Stimulated activated CD4-positive, alpha-beta T cell treated with anti-CD3 and anti-CD28 coated beads, TNF-alpha, amount 100 ng/mL, for 4 hours (primary cell): ENCODE results near the gene HAAO.

Experiments used
- DNase-seq, 3 experiments: peaks; one replicate each; pipeline ENCODE4 v3.0.0-alpha.2; 2020; ENCODE audit warnings: low read depth in 3 of 3

The HAAO gene

DNA sequence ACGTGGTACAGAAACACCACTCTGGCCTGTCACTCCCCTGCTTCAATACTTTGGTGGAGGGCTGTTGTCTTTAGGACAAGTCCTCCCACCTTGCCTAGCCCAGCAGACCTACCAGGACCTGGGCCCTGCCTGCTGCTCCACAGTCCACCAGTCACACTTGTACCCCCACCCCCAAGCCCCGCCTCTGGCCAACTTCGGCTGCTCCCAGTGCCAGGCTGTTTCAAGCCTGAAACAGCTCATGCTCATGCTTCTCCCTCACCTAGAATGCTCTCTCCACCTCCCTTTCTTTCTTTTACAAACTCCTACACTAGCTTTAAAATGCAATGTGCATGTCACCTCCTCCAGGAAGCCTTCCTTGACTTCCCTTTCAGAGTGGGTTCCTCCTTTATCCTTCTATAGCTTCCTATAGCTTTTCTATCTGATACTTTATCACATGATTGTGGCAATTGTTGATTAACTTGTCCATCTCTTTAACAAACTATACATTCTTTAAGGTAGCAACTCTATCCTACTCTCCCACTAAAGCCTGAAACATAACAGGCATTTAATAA is 23.6 kb downstream of the HAAO start:
- DNase-seq: no peak

DNA sequence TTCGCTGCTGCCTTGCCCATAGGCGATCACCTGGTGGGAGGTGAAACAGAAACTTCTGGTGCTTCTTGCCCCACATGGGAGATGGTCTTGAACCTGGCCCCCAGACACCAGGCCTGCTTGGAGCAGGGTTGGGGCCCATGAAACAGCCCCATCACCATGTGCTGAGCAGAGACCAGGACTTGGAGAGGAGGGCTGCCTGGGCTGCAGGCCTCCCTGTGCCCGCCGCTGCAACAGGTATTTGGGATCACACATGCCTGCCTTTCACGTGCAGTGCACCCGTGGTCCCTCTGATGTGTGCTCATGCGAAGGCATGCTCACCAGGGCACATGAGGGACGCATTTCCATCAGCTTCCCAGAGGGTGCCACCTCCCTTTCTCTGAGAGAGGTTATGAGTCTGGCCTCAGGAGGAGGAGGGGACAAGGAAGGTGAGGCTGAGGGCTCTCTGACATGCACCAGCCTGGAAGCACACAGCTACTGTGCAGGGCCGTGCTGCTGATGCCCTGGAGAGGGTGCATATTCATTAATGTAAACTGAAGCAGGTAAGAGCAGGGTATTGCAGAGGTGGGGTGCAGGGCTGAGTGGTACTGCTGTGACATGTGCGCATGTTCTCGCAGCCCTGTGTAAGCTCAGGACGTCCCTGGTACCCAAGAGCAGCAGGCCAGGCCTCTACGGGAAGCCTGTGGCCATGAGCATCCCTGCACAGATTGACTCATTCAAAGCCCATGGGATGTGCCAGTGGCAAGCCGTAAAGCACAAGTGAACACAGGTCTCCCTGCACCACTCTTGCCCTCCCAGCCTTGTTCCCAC is 24.3 kb downstream of the HAAO start:
- no peak for DNase-seq

DNA sequence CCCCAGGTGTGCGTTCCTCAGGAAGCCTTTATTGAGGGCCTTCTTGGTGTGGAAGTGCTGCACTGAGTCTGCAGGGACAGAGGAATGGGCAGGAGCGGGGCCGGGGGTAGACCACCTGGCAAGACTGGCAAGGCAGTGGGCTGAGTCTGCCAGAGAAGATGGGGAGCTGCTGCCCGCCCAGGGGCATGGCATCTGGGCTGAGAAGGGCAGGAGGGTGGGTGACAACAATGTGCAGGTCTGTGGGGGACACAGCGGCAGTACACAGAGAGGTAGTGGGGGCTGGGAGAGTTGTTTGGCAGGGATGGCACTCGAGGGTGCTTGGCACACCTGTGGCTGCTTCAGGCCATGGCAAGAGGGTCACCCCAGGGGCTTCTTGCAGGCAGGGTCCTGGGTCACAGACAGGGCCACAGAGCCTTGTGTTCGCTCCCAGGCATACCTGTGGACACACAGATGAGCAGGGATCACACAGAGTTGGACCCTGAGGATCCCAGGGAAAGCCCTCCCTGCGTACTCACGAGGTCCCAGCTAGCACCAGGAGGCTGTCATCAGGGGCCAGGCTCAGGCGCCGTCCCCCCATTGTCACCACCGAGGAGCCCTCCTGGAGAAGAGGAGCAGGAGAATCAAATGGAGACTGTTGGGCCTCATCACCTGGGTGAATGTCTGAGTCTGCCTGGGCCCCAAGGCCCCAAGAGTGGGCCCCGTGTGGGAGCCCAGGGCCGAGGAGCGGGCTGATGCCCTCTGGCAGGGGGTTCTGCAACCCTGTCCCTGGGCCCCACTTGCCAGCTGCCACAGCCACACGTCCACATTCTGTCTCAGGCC is 25.1 kb downstream of the HAAO start:
- no peak for DNase-seq

DNA sequence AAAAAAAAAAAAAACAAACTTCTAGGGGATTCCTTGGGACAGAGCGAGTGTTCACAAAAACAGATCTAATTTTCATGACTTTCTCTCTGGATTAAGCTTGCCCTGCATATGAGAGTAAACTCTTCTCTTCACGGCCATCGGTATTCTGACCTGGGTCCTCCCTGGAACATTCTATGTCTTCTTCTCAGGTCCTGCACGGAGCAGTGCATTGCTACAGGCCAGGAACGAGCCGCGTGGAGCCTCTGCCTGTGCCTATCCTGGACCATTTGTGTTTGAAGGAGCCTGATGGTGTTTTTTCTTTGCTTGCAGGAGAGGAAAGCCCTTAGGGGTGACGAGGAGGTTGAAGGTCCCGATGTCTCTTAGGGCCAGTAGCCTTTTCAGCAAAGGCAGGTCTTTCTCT is 26.7 kb downstream of the HAAO start:
- no peak for DNase-seq

DNA sequence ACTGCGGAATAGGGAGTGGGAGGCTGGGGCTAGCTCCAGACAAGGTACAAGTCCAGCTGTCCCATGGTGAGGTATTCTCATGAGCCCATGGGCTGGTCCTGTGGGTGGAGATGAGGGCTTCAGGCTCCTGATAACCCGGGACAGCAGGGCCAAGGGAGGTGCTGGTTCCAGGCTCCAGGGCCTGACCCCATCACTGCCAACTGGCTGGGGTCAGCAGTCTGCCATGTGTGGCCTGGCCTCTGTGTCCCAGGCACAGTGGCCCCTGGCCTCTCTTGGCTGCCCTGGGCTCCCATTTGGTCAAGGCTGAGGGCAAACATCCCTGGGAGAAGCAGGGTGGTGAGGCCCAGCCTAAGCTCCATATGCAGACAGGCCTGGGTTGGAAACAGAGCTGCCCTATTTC is 27.5 kb downstream of the HAAO start:
- no peak for DNase-seq

DNA sequence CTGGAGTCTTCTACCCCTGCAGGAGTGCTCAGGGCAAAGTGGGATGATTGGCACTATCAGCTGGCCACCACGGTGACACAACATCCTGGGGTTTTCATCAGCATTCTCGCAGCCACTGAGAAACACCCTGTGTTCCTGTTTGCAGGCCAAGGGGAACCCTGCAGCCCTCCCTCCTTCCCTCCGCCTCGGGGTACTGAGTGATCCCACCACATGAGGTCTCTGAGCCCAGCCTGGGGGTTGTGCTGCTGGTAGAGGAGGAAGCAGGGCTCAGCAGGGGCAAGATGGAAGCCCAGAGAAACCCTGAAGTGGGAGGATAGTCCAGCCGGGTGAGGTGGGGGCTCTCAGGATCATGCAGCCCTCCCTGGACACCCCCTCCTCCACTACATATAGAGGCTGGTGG is 28.3 kb downstream of the HAAO start, which contains the start of gene OXER1:
TSS of gene OXER1 (minus strand) at position 40 of the 400 bp plus-strand sequence. CDS start 73 bp downstream, outside the sequence.
- no peak for DNase-seq

DNA sequence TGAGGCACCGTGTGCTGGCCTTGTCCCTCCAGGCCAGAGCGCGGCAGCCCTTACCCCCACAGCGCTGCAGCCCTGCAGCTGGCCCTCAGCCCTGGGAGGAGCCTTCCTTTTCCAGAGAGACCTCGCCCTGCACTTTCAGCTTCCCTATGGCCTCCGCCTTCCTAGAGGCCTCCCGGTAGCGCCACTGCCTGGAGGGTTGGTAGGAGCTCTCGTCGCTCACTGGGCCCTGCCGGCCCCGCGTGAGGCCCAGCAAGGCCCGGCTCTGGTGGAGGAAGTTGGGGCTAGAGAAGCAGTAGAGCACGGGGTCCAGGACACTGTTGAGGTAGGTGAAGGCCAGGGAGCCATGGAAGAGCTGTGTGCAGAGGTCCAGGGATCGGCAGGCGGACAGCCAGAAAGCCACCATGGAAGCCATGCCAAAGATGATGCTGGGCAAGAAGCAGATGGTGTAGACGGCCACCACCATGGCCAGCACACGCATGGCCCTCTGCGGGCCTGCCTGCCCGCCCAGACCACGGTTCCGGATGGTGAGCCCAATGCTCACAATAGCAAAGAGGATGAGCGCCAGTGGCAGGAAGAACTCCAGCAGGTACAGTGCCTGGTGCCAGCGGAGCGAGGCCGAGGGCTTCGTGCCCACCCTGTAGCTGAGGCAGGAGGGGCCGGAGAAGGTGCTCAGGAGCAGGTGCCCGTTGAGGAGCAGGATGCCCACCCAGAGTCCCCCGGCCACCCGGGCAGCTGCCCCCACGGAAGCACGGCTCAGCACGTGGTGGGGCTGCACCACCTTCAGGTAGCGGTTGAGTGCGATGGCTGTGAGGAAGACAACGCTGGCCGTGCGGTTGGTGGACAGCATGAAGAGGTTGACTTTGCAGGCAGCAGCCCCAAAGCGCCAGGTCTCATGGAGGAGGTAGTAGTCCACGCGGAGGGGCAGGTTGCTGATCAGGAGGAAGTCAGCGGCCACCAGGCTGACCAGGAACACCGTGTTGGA is 29.3 kb downstream of the HAAO start:
- DNase-seq: no peak

DNA sequence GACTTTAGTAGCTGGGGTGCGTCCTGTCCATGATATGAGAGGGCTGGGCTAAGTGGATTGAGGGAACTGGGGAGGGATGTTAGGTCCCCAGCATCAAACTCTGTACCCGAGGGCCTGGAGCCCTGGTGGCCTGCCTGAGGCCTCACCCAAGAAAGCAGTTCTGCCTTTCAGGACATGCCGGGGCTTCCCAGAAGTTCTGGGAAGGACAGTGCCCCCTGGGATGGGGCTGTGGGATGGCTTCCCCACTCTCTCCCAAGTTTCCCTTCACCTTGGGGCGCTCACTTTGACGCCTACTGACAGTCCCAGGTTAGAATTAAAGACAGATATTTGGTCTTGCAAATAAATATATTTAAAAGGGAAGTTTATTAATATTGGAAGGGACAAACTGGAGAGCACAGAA is 30.2 kb downstream of the HAAO start:
- no peak for DNase-seq

DNA sequence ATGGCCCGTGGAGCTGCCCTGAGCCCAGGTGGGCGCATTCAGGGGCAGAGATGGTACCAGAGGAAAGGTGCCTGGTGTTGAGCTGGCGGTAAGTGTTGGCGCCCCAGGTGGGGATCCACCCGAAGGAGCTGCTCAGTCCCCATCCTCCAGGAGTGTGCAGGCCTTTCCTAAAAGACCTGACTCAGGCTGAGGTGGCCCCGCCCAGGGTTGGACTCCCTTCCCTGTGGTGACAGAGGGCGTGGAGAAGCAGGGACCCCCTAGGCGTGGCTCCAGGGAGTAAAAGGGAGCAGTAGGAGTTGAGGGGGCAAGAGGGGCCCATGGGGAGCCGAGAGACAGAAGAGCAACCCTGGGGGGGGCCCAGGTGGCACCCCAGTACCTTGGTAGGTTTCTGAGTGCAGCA is 30.8 kb downstream of the HAAO start:
- no peak for DNase-seq

DNA sequence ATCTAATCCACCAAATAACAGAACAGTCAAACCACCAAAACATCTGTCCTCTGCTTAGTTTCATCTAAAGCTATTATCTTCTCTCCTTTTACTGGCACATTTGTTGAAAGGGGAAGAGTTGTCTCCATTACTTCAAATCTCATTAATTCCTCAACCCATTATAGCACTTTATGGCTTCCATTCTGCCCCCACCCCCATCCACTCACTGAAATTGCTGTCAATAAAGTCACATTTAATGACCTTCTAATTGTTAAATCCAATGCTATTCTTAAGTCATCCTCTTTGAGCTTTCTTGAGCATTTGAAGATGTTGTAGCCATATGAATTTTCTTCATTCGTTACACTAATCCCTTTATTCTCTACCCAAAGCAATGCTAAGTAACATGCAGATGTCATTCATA is 33.6 kb downstream of the HAAO start:
- no peak for DNase-seq

DNA sequence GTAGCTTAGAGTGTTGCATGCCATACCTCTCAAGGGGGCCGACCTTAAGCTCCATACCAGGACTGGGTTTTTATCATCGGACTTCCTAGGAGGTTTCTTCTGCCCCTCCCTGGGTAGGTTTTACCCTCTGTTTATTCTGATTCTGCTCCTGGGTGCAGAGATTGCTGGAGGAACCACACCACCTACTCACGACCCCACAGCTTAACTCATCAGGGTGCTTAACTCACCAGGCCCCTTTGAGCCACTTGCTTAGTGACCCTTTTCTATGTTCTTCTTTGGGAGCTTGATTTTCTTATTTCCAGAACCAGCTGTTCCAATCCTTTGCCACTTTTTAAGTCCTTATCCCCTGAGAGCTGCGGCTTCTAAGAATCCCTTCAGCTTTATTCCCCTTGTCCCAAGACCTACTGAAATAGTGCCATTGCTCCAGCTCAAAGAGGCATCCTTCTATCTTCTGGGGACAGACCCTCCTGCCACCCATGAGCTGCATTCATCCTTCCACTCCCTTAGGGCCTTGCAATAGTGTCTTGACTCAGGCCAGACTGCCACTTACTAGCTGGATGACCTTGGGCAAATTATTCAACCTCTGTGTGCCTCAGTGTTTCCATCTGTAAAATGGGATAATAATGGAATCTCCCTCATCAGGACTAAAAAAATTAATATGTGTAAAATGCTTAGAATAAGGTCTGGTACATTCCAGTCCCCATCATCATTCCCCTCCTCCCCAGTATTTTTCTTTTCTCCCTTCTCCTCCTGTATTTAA is 34.2 kb downstream of the HAAO start:
- DNase-seq: no peak

DNA sequence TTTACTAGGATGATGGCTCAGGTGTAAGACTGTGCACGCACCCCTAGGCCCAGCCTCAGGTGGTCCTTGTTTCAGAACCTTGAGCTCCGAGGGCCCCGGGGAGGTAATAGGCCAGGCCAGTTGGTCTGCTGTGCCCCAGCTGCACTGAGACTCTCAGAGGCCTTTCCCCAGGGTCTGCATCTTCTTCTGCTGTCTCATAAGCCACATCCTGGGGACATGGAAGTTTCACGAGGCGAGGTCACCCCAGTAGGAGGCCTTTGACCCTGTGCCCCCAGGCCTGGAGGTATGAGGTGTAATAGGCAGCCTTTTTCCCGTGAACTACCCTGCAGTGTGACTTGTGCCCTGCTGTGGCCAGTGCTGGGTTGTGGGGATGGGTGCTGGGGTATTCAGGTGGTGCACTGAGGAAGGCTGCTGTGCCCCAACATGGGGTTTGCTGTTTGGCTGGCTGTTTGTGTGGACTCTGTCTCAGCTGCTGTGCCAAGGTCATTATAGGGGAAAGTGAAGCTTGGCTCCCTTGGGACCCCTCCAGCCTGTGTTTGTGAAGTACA is 35.3 kb downstream of the HAAO start:
- DNase-seq: no peak

DNA sequence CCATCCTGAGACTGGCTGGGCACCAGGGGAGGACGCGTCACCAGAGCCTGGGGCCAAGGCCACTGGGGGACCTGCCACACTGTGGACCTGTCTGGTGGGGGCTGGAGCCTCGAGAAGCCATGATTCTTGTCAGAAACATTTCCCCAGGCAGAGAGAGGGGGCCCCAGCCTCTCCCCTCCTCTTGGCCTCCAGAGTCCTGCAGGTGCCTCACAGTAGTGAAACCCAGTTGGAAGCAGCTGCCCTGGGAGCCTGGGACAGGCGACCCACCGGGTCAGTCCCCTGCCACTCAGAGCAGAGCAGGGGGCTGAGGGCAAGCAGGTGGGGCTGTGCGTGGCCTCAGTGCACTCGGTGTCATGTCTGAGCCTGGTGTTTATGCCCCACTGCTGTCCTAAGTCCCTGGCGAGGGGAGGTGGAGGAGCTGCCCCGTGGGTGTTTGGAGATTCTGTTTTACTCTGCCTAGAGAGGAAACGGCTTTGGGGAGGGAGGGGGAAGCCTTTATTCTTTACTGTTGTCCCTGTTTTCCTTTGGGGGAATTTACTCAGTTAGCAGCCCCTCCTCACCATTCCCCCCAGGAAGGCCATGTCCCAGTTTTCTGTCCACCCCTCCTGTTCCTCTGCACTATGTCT is 36.1 kb downstream of the HAAO start:
- DNase-seq: no peak

DNA sequence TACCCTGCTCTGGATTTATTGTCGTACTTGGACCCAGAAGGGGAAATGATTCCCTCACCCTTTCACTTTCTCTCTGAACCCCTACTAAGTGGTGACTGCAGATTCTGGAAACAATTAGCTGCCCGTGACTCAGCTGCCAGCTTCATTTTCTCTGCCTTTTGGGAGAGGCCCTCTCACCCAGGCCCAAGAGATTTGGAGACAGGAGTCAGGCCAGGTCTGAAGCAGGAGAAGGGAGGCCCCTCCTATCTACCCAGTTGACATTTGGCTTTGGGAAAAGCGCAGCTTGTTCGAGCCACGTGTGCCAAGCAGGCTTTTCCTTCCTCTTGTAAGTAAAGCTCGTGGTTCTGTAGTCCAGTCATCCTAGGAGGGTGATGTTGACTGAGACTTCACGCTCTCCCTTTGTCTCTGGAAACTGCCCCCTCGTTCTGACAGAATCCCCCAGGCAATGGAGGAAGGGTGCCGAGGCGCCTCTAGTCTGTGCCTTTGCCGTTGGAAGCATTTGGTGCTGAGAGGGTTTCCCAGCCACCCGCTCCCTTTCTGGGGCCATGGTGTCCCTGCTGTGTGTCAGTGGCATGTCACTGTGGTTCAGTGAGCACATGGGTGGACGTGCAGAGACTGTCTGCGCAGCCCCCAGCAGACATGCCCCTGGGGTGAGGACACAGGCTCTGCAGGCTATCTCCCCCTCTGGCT is 37.0 kb downstream of the HAAO start:
- no peak for DNase-seq

DNA sequence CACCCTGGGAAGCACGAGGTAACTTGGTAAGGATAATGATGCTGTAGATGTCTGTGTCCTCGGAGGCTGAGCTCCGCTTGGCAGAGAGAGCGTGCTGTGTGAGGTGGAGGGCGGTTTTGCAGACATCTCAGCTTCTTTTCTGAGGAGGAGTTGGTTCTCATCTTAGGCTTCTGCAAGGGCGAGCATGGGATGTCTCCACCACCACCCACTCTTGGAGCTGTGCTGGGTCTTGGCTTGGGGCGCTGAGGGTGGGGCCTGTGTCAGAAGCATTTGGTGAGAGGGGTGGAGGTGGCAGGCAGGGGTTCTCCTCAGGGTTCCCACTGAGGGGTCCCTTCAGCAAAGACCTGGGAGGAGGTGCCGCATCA is 37.6 kb downstream of the HAAO start:
- no peak for DNase-seq

DNA sequence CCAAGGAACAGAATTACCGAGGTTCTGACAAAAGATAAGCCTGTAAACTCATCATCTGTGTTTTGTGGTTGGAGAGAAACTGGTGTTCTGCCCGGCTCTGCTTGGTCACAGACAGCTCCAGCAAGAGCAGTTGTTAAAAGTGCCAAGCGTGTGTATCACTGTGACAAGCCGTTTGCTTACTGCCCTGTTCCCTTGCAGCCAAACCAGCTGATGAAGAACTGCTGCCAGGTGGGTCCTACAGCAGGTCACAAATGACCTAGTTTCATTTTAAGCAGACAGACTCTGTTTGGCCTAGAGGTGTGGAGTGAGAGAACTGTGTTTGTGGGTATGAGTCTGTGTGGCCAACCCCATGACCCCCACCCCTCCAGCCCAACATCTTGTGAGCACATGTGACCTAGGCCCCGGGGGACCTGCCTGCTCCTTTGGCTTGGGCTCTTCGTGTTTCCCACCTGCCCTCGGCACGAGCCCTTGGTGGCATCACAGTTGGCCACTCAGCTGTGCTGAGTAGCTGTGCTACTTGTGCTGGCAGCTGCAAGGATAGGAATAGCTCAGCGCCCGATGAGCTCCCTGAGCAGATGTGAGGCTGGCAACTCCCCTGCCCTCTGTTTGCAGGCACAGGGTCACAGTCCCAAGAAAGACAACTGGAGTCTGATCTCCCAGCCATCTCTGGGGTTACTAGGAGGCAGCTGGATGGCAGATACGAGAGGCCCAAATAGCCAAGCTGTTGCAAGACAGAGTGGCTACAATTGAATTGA is 38.2 kb downstream of the HAAO start:
- no peak for DNase-seq

DNA sequence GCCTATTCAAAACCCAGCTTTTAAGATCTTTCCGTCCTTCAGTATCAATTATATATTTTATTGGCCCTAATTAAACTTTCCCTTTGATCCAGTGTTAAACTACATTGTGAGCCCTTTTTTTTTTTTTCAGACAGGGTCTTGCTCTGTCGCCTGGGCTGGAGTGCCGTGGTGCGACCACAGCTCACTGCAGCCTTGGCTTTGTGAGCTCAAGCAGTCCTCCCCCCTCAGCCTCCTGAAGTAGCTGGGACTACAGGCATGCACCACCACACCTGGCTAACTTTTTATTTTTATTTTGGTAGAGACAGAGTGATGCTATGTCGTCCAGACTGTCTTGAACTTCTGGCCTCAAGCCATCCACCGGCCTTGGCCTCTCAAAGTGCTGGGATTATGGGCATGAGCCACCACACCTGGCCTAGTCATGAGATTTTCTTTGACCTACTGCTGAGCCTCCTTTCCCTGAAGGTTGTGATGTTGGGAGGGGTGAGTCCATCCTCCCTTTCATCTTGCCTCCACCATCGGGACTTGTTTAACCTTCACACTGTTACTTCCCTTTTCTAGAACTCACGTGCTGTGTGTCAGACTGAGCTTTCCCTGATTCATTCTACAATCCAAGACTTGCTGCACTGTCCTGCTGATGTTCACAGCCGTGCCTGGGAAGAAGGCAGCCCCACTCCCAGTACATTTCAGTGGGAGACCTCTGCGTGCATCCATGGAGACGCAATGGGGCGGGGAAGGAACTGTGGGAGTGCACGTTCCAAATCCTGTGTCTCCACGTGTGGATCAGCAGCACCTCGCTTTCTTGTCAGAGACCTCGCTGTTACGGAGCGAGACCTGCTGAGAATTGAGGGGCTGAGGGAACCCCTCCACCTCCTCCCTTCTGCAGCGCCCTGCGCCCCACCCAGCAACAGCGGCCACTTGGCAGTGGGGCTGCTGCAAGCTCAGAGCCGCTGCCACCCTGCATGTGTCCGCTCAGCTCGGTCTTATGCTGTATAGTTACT is 39.3 kb downstream of the HAAO start:
- no peak for DNase-seq

DNA sequence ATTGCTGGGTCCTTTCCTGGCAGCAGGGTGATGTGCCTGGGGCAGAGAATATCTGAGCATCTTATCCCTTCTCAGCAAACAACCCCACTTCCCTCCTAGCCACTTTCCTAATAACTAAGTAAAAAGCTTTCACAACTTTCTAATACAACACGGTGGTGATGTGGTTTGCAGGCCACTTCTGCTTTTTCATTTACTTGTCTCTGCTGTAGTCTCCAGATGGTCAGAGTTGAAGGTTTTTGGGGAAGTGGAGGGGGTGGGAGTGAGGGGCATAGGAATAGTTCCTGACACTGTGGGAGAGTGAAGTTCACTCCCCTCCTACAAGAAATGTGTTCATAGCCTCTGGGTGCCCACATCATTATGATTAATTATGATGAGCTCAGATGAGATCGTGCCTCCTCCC is 40.1 kb downstream of the HAAO start:
- DNase-seq: no peak
